Liver (tissue), 3 donors: ENCODE measurements around the gene SLC25A22.

Experiments used
- CTCF ChIP-seq: fragments of 150-350 bp; IDR thresholded peaks from 2 replicates; pipeline ENCODE4 v1.5.1; 2017; ENCODE audit warnings: improper control_type of control experiment, low read depth, low read length; ENCODE audit not compliant: missing input control
- EGR1 ChIP-seq, 2 donors: IDR thresholded peaks; 2 replicates each; pipeline ENCODE4 v1.6.1; 2016 to 2018; ENCODE audit warnings: antibody characterized with exemption in 2 of 2, low read depth in 2 of 2
- GABPA ChIP-seq, 2 donors: IDR thresholded peaks in 1 of 2; conservative IDR thresholded peaks in 1 of 2; 2 replicates each; pipeline ENCODE4 v1.6.1; 2016; ENCODE audit warnings: antibody characterized with exemption in 2 of 2, mild to moderate bottlenecking in 1 of 2, moderate library complexity in 1 of 2
- HNF4A ChIP-seq, 2 donors: conservative IDR thresholded peaks; 2 replicates each; pipeline ENCODE4 v1.6.1; 2016; ENCODE audit warnings: antibody characterized with exemption in 2 of 2, mild to moderate bottlenecking in 2 of 2
- JUND ChIP-seq, 2 donors: IDR thresholded peaks; 2 replicates each; pipeline ENCODE4 v1.6.1; 2016; ENCODE audit warnings: antibody characterized with exemption in 2 of 2
- RAD21 ChIP-seq, 2 donors: IDR thresholded peaks; 2 replicates each; pipeline ENCODE4 v1.6.1; 2016; ENCODE audit warnings: antibody characterized with exemption in 2 of 2, mild to moderate bottlenecking in 2 of 2
- SP1 ChIP-seq: IDR thresholded peaks from 2 replicates; pipeline ENCODE4 v1.6.1; 2018; ENCODE audit warnings: antibody characterized with exemption, mild to moderate bottlenecking
- donor health status: healthy.
- donor health status: healthy.

GRCh38 chr11:834371-835316 lies 36.6 kb upstream of the SLC25A22 start:
- no peak for TF ChIP-seq CTCF
- TF ChIP-seq HNF4A (conservative IDR thresholded peaks at IDR 0.05) = peak; percentile 83 to 94
- TF ChIP-seq JUND (IDR thresholded peaks at IDR 0.05) = peak; percentile 30 to 45
- TF ChIP-seq RAD21 (IDR thresholded peaks at IDR 0.05) = no peak
- TF ChIP-seq EGR1 (IDR thresholded peaks at IDR 0.05; ENCODE audit: low read depth in 2 of 2) = peak in 1 of 2 donors; percentile 49
- TF ChIP-seq SP1 = peak; percentile 64
- TF ChIP-seq GABPA (IDR thresholded peaks at IDR 0.05 in 1 of 2, conservative IDR thresholded peaks at IDR 0.05 in 1 of 2) = no peak
